Measurements from ENCODE around the gene NPTXR.

GRCh38 chr22:38786631-38787030 is 57.2 kb downstream of the NPTXR start:
- TF ChIP-seq, protein P1, sequence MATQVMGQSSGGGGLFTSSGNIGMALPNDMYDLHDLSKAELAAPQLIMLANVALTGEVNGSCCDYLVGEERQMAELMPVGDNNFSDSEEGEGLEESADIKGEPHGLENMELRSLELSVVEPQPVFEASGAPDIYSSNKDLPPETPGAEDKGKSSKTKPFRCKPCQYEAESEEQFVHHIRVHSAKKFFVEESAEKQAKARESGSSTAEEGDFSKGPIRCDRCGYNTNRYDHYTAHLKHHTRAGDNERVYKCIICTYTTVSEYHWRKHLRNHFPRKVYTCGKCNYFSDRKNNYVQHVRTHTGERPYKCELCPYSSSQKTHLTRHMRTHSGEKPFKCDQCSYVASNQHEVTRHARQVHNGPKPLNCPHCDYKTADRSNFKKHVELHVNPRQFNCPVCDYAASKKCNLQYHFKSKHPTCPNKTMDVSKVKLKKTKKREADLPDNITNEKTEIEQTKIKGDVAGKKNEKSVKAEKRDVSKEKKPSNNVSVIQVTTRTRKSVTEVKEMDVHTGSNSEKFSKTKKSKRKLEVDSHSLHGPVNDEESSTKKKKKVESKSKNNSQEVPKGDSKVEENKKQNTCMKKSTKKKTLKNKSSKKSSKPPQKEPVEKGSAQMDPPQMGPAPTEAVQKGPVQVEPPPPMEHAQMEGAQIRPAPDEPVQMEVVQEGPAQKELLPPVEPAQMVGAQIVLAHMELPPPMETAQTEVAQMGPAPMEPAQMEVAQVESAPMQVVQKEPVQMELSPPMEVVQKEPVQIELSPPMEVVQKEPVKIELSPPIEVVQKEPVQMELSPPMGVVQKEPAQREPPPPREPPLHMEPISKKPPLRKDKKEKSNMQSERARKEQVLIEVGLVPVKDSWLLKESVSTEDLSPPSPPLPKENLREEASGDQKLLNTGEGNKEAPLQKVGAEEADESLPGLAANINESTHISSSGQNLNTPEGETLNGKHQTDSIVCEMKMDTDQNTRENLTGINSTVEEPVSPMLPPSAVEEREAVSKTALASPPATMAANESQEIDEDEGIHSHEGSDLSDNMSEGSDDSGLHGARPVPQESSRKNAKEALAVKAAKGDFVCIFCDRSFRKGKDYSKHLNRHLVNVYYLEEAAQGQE (IDR thresholded peaks at IDR 0.05; ENCODE audit: insufficient read depth in 1 of 2, low read depth in 2 of 2, low read length in 2 of 2): no peak
- TF ChIP-seq SIN3A (IDR thresholded peaks at IDR 0.05; ENCODE audit: borderline replicate concordance, insufficient read depth, low read length): no peak
- TF ChIP-seq POLR2AphosphoS5 (IDR thresholded peaks at IDR 0.05; ENCODE audit: low read depth, low read length): no peak
- no peak for TF ChIP-seq TAF1 (IDR thresholded peaks at IDR 0.05; ENCODE audit: borderline replicate concordance, insufficient read depth, low read length)
- no peak for TF ChIP-seq FOXP2 (optimal IDR thresholded peaks at IDR 0.05; ENCODE audit: borderline replicate concordance, extremely low read depth, extremely low read length, insufficient read depth)

Measured in PFSK-1 (cell line).